Activated T-cell treated with anti-CD3 and anti-CD28 coated beads, Interleukin-2, amount 50 U/mL, for 4 hours (primary cell): ENCODE measurements around the gene KRT16. TPM values are rescaled to one million over a fixed set of nuclear protein-coding genes. Genes with fewer than 3 reads are reported as not detected.
"Not testable (repeated sequence)": the region's sequence is repeated elsewhere in the genome, so short reads cannot be mapped to it uniquely, and the experiment has no call there.

Experiments
- ATAC-seq, 2 donors: fragments of 200-7000 bp; cut with Tn5 transposase; one replicate each; pipeline ENCODE4 v1.10.0; 2021
- DNase-seq: peaks from one replicate; pipeline ENCODE4 v3.0.0-alpha.2; 2020
- H3K27me3 Mint-ChIP-seq: one replicate; pipeline ENCODE4 v1.8.0; 2021; ENCODE audit warnings: low read depth, mixed read lengths
- H3K36me3 Mint-ChIP-seq: one replicate; pipeline ENCODE4 v1.8.0; 2022; ENCODE audit warnings: mixed read lengths; ENCODE audit not compliant: insufficient read depth
- H3K4me1 Mint-ChIP-seq: one replicate; pipeline ENCODE4 v1.8.0; 2021; ENCODE audit warnings: low read depth, mixed read lengths
- H3K4me3 Mint-ChIP-seq: one replicate; pipeline ENCODE4 v1.8.0; 2021; ENCODE audit warnings: mild to moderate bottlenecking, moderate library complexity, mixed read lengths
- H3K9me3 Mint-ChIP-seq: one replicate; pipeline ENCODE4 v1.8.0; 2021; ENCODE audit warnings: mixed read lengths
- total RNA-seq, 3 donors: library from RNA; stranded (reverse); gene quantifications; one replicate each; pipeline ENCODE4 v1.2.1, GENCODE V29; 2021

The KRT16 gene
- total RNA-seq, 3 donors from 2014 or later: not detected

DNA sequence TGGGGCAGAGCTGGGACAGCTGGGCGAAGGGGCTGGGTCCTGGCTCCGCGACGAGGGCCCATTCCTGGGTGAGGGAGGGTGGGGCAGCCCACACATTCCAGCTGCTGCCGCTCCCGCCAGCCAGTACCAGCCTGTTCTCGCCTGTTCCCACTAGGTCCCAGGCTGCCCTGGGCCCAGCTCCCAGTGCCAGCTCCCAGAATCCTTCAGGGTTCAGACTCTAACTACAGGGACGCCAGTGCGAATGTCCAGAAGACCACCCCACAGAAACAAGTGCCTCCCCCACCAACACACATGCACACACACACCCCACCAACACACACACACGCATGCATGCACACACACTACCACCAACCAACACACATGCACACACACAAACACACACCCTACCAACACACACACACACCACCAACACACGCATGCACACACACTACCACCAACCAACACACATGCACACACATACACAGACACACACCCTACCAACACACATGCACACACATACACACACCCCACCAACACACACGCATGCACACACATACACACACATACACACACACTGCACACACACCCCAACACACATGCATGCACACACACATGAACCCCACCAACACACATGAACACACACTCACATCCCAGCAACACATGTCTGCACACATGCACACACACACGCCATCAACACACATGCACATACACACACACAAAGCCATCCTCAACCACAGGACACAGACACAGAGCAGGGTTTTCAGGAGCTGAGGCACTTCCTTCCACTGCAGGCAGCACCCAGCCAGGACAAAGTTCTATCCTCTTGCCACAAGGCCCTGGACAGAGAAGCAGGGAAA lies 39.3 kb upstream of the KRT16 start:
- no peak for DNase-seq
- no peaks in the 10 kb centered on the region for H3K9me3 Mint-ChIP-seq

DNA sequence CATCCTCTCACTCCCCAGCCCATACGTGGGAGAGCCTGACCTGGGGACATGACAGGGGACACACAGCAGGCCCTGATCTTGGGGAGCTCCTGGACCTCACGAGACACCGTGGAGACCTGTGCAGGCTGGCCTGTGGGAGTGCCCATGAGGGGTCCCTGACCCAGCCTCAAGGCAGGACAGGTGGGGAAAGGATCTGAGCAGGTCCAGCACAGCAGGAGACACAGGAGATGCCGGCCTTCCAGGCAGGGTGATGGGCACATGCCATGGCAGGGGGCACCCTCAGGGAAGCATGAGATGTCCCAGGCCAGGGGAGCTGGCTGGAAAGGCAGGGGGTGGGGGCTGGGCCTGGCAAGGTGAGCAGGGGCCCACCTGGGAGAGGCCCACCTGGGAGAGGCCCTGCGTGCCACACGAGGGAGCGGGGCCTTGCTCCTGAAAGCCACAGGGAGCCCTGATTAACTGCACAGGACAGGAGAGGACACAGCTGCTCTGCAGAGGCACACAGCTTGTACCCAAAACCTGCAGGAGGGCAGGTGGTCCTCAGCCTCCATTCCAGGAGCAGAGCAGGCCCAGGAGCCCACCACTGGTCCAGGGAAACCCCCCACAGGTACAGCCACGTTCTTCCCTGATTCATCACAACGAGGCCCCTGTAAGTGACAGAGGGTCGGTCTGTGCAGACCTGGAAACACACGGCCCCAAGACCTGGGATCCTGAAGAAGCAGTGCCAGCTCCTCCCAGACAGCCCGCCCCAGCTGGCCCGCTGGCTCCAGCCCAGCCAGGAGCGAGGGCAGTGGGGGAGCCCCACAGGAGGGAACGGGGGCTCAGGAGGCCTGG lies 38.4 kb upstream of the KRT16 start:
- ATAC-seq (no peak), DNase-seq (no peak)
- peaks cover 10% of the 10 kb centered on the region for H3K4me1 Mint-ChIP-seq
- no peak overlapping the region for H3K4me3 Mint-ChIP-seq
- H3K36me3 Mint-ChIP-seq: no peaks in the 10 kb centered on the region
- no peaks in the 10 kb centered on the region for H3K9me3 Mint-ChIP-seq
- H3K27me3 Mint-ChIP-seq: no peaks in the 10 kb centered on the region

More for the DNA sequence above, 39.3 kb upstream of the KRT16 start:
- Mint-ChIP-seq H3K36me3 (no peaks in the 10 kb centered on the region), H3K27me3 (no peaks in the 10 kb centered on the region), H3K4me1 (peaks cover 10% of the 10 kb centered on the region), H3K4me3 (no peak overlapping the region)
- no peak for ATAC-seq

DNA sequence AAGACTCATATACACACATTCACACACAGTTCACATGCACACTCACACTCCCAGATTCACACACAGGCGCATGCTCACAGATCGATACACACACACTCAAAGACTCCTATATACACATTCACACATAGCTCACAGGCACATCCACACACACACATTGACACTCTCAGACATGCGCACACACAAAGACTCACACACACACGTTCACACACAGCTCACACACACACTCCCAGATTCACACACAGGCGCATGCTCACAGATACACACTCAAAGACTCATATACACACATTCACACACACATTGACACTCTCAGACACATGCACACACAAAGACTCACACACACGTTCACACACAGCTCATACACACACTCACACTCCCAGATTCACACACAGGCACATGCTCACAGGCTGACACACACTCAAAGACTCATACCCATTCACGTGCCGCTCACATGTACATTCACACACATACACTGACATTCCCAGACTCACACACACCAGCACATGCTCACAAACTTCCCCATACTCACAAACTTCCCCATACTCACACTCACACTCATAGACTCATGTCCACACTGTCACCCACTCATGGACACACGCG lies 37.5 kb upstream of the KRT16 start:
- Mint-ChIP-seq H3K27me3 (no peaks in the 10 kb centered on the region), H3K4me3 (no peak overlapping the region), H3K9me3 (no peaks in the 10 kb centered on the region), H3K4me1 (peaks cover 10% of the 10 kb centered on the region), H3K36me3 (no peaks in the 10 kb centered on the region)
- ATAC-seq (no peak), DNase-seq (no peak)

DNA sequence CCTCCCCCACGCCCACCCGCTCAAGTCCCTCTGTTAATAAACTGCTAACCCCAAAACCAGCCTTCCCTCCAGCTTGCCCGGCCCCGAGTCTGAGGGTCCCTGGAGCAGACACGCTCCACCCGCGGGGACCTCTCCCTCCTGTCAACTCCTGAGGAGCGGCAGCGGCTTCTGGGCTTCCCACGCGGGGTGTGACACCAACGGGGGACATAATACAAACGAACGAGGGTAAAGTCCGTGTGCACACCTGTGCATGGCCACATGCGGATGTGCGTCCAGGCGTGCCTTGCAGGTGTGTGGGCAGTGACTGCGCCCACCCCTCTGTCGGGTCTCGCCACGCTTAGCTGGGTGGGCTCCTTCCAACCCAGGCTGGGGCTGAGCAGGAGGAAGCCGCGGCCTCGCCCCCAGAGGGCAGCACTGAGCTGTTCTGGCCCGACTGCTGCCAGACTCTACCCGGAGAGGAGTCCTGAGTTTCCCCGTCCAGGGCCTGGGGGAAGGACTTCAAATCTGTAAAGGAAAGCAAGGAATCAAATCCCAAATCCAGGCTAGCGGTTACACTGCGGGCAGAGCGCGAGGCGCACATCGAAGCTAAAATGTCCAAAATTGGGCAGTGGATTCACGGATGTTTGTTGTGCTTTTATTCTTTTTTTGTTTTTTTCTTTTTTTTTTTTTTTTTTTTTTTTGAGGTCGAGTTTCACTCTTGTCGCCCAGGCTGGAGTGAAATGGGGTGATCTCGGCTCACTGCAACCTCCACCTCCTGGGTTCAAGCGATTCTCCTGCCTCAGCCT lies 36.0 kb upstream of the KRT16 start:
- ATAC-seq: peak; percentile 90 to 92
- no peaks in the 10 kb centered on the region for H3K27me3 Mint-ChIP-seq
- no peaks in the 10 kb centered on the region for H3K9me3 Mint-ChIP-seq

DNA sequence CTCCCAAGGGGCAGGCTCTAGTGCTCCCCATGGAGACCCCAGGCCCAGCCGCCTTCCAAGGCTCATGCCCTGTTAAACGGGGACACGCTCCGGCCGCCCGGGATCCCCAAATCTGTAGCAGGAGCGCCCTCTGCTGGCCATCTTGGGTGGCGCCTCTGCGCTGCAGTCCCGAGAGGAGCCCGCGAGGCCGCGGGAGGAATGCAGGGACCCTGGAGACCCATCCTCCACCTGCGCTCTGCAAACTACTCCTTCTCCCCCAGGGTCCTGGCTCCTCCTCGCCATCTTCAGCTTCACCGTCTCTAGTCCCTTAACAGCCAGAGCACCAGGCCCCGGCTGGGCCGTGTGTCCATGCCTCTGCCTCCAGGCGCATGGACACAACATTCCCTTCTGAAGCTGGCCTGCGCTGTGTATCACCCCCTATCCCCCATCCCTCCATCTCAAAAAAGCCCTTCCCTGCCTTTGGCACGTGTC lies 35.4 kb upstream of the KRT16 start:
- H3K4me1 Mint-ChIP-seq: peaks cover 10% of the 10 kb centered on the region
- H3K27me3 Mint-ChIP-seq: no peaks in the 10 kb centered on the region
- DNase-seq: peak; percentile 92
- no peaks in the 10 kb centered on the region for H3K9me3 Mint-ChIP-seq
- no peaks in the 10 kb centered on the region for H3K36me3 Mint-ChIP-seq
- peak overlapping the region; percentile 72 for H3K4me3 Mint-ChIP-seq
- ATAC-seq: peak; percentile 84 to 87

More for the DNA sequence above, 36.0 kb upstream of the KRT16 start:
- H3K4me3 Mint-ChIP-seq: peak overlapping the region; percentile 72
- H3K36me3 Mint-ChIP-seq: no peaks in the 10 kb centered on the region
- peak; percentile 84 for DNase-seq
- H3K4me1 Mint-ChIP-seq: peaks cover 10% of the 10 kb centered on the region

DNA sequence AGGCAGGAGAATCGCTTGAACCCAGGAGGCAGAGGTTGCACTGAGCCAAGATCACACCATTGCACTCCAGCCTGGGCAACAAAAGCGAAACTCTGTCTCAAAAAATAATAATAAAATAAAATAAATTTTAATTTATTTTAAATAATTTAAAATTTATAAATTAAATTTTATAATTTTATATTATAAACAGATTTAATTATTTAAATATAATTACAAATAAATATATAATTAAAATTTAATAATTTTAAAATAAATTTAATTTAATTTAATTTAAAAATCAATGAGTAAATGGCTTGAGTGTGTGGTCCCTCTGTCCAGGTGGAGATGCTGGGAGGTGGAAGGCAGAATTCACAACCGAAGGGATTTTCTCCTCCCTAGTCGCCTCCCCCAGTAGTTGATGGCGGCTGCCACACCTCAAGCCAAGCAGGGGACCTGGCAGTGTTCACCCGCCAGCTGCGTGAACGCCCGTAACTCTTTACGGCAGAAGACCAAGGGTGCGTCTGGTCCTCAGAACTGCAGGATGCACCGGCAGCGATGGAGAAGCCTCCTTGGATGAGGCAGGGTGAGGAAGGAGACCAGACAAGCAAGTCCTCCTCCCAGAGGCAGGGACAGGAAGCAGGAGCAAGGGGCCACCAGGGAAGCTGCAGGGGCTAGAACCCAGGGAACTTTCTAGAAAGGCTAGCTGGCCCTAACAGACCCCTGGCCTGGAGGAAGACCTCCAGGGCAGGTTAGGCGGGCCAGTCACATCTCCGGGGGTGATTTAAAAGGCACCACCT lies 34.7 kb upstream of the KRT16 start:
- H3K36me3 Mint-ChIP-seq: no peaks in the 10 kb centered on the region
- H3K4me3 Mint-ChIP-seq: no peak overlapping the region
- no peaks in the 10 kb centered on the region for H3K9me3 Mint-ChIP-seq
- ATAC-seq (no peak), DNase-seq (no peak)
- H3K4me1 Mint-ChIP-seq: peaks cover 10% of the 10 kb centered on the region
- no peaks in the 10 kb centered on the region for H3K27me3 Mint-ChIP-seq

DNA sequence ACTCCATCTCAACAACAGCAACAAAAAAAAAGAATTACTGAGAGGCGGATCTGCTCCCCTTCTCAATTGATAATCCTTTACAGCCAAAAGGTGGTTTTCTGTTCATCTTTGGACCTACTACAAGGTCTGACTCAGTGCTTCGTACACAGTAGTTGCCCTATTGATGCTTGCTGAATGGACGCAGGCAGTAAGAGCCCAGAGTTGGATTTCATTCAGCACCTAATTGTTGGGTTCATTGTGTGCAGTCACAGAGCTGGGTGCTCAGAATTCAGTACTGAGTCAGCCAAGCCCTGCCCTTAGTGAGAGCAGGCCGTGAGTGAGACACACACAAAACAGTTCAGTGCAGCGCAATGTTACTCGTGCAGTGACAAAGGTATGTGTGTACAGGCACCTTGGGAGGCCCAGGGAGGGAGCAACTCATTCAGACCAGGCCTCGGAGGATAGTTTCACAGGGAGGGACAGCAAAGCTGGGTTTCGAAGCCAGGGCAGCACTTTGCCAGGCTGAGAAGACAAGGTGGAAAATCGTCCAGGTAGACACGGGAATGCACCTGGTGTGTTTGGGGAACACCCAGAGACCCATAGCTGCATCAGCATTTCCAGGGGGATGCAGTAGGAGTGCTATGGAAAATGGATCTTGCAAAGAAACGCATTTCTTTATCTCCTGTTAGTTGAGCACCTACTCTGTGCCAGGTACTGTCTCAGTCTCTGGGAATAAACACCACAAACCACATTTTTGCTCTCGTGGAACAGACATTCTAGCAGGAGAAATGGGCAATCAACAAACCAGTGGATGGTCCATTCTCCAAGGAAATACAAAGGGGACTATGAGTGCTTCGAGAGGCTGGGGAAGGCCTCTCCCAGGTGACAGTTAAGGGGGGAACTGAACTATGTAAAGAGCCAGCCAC lies 29.9 kb upstream of the KRT16 start:
- H3K36me3 Mint-ChIP-seq: no peaks in the 10 kb centered on the region
- ATAC-seq (no peak), DNase-seq (no peak)
- no peaks in the 10 kb centered on the region for H3K4me1 Mint-ChIP-seq
- H3K27me3 Mint-ChIP-seq: no peaks in the 10 kb centered on the region
- H3K4me3 Mint-ChIP-seq: no peak overlapping the region
- no peaks in the 10 kb centered on the region for H3K9me3 Mint-ChIP-seq

DNA sequence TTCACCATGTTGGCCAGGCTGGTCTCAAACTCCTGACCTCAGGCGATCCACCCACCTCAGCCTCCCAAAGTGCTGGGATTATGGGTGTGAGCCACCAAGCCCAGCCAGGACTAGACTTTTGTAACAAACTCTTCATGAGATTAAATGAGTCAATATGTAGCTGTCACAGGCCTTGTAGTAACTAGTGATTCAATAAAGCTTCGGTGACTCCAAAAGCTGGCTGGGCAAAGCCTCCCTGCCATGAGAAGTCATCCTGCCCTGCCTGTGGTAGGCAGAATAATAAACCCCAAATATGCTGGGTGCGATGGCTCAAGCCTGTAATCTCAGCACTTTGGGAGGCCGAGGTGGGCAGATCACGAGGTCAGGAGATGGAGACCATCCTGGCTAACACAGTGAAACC lies 28.0 kb upstream of the KRT16 start:
- H3K36me3 Mint-ChIP-seq, H3K27me3 Mint-ChIP-seq, DNase-seq, H3K4me1 Mint-ChIP-seq, ATAC-seq, H3K9me3 Mint-ChIP-seq, H3K4me3 Mint-ChIP-seq: not testable (repeated sequence)

DNA sequence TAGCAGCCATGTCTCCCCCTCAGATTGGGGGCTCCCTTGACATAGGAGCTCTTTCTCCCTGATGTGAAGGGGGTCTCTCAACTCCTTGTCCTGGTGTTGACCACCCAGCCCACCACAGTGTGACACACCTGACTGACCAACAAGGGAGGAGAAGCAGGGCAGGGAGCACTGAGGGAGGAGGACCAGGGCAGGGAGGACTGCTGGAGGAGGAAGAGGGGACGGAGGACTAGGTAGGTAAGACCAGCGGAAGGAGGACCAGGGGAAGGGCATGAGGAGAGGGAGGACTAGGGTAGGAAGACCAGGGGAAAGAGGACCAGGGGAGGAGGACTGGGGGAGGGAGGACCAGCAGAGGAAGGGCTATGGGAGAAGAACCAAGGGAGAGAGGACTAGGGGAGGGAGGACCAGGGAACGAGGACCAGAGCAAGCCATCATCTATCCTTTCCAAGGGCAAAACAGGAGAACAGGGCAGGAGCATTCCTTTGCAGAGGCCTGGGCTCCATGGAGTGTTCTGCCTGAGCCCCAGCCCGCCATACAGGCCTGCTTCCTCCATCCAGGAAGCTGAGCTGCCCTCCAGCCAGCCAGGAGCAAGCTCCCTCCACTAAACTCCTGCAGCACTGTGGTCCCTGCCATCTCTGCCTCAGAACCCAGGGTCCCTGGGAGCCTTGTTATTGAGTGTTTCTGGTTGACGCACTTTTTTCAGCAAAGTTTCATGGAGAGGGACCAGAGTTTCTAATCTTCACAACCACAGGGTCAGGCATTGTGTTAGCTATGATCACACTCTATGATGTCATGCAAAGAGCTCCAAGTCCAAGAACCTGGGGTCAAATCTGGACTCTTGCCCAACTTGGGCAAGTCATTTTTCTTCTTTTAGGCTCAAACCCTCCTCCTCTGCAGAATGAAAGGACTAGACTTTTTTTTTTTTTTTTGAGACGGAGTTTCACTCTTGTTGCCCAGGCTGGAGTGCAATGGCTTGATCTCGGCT lies 27.2 kb upstream of the KRT16 start:
- ATAC-seq: no peak
- H3K9me3 Mint-ChIP-seq: no peaks in the 10 kb centered on the region
- no peaks in the 10 kb centered on the region for H3K4me1 Mint-ChIP-seq
- no peaks in the 10 kb centered on the region for H3K27me3 Mint-ChIP-seq
- no peaks in the 10 kb centered on the region for H3K36me3 Mint-ChIP-seq
- no peak for DNase-seq
- no peak overlapping the region for H3K4me3 Mint-ChIP-seq

DNA sequence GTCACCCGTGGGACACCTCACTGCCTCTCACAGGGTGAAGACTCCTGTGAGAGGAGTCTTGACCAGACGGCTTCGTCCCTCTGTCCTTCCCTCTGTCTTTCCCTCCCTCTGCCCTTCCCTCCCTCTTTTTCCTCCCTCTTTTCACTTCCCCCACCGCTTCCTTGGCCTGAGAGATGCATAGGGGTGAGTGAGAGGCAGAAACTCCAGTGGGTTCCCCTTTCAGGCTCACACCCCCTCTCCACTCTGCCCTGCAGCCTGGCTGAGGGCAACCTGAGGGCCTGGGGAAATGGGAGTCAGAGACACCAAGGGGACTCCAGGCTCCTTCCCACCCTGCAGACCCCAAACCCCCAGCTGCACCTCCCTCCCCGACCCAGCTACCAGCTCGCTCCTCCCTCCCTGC lies 26.4 kb upstream of the KRT16 start:
- Mint-ChIP-seq H3K9me3 (no peaks in the 10 kb centered on the region), H3K4me3 (no peak overlapping the region), H3K27me3 (no peaks in the 10 kb centered on the region), H3K4me1 (no peaks in the 10 kb centered on the region), H3K36me3 (no peaks in the 10 kb centered on the region)
- DNase-seq (no peak), ATAC-seq (no peak)

DNA sequence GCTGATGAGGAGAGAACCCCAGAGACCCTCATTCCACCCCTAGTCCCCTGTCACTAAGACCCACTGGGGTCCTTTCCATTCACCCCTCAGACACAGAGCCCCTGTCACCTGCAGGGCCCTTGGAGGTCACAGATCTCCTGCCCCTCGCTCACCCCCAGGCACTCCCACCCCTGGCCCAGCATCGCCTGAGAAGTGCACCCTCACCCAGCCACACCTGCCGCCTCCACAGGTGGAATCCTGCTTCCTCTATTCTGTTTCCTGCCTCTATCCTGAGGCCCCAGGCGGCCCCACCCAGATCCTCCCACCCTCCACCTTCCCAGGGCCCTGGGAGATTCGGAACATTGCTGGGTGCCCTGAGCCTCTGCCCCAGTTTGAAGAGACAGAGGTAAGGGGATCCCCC lies 25.6 kb upstream of the KRT16 start:
- Mint-ChIP-seq H3K9me3 (no peaks in the 10 kb centered on the region), H3K27me3 (no peaks in the 10 kb centered on the region), H3K36me3 (no peaks in the 10 kb centered on the region), H3K4me3 (no peak overlapping the region), H3K4me1 (no peaks in the 10 kb centered on the region)
- ATAC-seq: no peak
- DNase-seq: no peak

DNA sequence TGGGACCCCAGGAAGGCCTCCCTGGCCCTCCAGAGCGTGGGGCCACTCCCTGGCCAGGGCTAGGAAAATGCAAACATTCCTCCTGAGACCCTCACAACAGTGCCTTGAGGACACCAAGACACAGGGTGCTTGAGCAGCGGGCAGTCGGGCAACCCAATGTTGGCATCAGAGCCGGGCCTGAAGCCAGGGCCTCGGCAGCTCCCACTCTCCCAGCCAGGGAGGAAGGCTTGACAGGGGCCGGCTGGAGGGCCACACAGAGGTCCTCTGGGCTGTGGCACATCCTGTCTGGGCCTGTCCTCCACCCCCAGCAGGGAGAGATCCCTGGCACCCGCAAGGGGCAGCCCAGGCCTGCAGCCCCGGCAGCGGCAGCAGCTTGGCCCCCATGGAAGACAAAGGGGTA lies 24.1 kb upstream of the KRT16 start:
- H3K27me3 Mint-ChIP-seq: no peaks in the 10 kb centered on the region
- H3K36me3 Mint-ChIP-seq: no peaks in the 10 kb centered on the region
- ATAC-seq (no peak), DNase-seq (no peak)
- H3K4me3 Mint-ChIP-seq: no peak overlapping the region
- no peaks in the 10 kb centered on the region for H3K9me3 Mint-ChIP-seq
- no peaks in the 10 kb centered on the region for H3K4me1 Mint-ChIP-seq
